GM21367 (cell line): ENCODE results near the gene UFSP1.
A peak's percentile ranks its signal among the peaks of the same experiment; 100 is the strongest.
"Not testable (repeated sequence)": the region's sequence is repeated elsewhere in the genome, so short reads cannot be mapped to it uniquely, and the experiment has no call there.

ENCODE experiments used
- ATAC-seq: cut with Tn5 transposase; IDR thresholded peaks from one replicate; pipeline ENCODE4 v1.9.1; 2021; ENCODE audit not compliant: unreplicated experiment

The UFSP1 gene

DNA sequence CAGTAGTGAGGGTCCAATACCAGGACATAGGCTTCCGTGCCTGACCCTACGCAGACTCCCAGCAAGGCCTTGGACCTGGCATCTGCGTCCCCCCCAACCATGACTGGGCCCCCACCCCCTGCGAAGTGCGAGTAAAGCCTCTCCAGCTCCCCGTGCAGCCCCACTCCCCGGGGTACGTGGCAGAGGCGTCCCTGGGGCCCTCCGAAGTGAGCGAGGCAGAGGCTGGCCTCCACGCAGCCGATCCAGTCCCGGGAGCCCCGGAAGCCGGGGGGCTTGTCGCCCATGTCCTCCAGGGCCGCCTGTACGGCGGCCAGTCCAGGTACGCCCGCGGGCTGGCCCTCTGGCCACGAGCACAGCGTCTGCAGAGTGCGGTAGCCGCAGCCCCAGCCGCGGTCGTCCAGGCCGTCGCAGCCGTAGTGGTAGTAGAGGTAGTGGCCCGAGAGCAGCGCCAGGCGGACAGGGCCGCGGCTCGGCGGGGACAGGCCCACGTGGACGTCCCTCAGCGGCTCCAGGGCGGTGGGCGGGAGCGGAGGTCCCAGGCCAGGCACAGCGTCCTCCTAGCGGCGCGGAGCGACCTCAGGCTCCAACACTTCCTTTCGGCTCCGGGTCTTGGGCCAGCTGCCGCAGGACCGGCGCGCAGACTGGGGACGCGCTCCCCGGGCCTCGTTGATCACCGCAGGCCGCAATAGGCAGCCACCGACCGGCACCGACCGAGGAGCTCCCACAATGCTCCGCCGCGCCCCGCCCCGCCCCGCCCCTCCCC, at the start of gene UFSP1:
UFSP1 (minus strand) TSS at position 728 of the 763 bp plus-strand sequence; CDS start at position 284, 444 bp downstream.
- peak; percentile 9 for ATAC-seq

DNA sequence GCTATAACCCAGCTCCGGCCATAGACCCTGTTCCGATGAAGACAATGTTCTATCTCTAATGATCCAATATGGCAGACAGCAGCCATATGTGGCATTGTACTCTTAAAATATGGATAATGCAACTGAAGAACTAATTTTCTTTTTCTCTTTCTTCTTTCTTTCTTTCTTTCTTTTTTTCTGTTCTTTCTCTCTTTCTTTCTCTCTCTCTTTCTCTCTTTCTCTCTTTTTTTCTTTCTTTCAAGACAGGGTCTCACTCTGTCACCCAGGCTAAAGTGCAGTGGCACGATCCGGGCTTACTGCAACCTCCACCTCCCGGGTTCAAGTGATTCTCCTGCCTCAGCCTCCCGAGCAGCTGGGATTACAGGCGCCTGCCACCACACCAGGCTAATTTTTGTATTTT, 46.7 kb upstream of the UFSP1 start:
- ATAC-seq, result not testable (repeated sequence)

DNA sequence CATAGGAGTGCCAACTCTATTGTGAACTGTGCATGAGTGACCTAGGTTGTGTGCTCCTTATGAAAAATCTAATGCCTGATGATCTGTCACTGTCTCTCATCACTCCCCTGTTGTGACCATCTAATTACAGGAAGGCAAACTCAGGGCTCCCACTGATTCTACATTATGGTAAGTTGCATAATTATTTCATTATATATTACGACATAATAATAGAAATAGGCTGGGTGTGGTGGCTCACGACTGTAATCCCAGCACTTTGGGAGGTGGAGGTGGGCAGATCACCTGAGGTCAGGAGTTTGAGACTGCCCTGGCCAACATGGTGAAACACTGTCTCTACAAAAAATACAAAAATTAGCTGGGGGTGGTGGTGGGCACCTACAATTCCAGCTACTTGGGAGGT, 45.9 kb upstream of the UFSP1 start:
- not testable (repeated sequence) for ATAC-seq

DNA sequence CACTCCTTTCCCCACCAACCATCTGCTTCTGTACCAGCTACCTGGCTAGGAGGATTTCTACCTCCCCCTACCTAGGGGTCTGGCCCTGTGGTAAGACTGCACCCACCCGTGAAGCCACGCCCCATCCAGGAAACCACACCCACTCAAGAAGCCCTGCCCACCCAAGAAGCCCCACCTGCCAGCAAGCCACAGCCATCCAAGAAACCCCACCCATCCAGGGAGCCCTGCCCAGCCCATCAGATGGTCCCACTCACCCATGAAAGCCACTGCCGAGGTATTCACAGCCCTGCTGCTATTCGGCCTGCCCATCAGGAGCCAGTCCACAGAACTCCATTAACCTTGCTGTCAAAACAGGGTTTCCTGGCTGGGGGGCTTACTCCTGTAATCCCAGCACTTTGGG, 44.2 kb upstream of the UFSP1 start:
- ATAC-seq, result no peak

DNA sequence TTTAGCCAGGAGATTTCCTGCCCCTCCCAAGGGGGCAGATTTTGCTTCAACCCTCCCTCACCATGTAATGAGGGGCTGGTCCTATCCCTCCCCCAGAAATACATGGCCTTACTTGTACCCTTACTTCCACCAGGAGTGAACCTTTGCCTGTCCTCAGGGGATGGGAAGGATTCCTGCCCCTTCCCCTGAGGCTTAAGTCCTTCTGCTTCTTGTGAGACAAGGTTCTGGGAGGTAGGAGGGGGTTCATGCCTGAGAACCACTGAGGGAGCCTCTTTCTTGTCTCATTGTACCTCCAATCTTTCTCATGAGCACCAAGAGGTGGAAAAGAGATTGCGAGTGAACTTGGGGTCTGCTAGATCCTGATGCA, 40.3 kb upstream of the UFSP1 start:
- ATAC-seq, result no peak

DNA sequence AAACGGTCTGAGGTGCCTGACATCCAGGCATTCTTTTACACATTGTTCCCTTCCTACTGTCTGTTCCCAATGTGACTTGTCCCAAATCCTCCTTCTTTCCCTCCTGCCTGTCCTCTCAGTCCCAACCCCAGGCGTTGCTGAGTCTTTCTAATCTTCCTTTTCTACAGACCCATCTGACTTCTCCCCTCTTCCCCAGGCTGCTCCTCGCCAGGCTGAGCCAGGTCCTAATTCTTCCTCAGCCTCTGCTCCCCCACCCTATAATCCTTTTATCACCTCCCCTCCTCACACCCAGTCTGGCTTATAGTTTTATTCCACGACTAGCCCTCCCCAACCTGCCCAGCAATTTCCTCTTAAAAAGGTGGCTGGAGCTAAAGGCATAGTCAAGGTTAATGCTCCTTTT, 34.1 kb upstream of the UFSP1 start:
- not testable (repeated sequence) for ATAC-seq

DNA sequence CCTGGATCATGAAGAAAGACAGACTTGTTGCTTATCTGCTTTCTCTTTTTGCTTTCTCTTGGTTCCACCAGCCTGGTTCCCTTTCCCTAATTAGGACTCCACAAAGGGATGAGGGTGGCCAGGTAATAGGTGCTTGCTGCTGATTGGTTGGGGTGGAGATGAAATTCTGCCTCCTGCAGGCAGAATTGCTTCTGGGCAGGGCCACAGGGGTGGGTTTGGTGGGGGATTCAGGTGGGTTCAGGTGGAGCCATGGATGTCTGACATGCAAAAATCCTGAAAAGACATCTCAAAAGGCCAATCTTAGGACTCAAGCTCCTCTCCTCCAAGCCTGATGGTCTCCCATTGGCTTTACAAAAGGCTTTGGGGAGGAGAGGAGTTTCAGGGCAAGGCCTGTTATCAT, 31.5 kb upstream of the UFSP1 start:
- no peak for ATAC-seq

DNA sequence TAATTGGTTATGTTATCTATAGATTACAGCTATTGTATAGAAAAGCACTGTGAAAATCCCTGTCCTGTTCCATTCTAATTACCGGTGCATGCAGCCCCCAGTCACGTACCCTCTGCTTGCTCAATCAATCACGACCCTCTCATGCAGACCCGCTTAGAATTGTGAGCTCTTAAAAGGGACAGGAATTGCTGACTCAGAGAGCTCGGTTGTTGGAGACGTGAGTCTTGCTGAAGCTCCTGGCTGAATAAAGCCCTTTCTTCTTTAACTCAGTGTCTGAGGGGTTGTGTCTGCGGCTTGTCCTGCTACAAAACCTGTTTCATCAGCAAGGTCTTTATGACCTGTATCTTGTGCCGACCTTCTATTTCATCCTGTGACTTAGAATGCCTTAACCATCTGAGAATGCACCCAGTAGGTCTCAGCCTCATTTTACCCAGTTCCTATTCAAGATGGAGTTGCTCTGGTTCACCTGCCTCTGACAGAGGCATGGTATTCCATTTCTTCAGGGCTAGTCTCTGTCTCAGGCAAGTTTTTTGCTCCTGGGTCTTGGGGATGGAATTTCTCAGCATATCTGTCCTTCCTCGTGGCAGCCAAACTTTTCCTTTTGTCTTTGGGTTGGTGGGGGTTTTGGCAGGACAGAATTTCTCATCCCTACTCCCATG, 30.4 kb upstream of the UFSP1 start:
- ATAC-seq, result not testable (repeated sequence)

DNA sequence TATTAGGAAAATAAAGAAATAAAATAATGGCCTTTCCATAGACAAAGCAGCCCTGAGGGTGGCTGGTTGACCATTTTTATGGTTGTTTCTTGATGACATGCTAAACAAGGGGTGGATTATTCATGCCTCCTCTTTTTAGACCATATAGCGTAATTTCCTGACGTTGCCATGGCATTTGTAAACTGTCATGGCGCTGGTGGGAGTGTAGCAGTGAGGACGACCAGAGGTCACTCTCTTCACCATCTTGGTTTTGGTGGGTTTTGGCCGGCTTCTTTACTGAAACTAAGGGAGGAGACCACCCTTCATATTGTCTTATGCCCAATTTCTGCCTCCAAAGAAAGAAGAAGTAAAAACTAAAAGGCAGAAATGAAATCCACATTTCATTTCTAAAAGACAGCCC, 29.8 kb upstream of the UFSP1 start:
- not testable (repeated sequence) for ATAC-seq

DNA sequence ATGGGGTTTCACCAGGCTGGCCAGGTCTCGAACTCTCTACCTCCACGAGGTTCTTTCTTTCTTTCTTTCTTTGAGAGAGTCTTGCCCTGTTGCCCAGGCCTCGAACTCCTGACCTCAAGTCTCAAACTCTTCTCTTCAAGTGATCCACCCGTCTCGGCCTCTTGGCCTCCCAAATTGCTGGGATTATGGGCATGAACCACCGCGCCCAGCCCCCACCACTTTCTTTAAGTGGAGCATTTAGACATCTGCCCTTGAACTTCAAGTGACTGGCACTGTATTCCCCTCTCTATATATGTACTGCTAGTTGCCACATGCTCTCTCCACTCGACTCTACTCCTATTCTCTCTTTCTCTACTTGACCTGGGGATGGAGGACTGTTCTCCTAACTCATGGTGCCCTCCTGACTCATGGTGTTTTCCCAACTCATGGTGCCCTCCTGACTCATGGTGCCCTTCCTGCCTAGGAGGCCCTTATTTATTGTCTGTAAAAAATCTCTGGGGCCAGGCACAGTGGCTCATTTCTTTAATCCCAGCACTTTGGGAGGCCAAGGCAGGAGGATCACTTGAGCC, 25.4 kb upstream of the UFSP1 start:
- no peak for ATAC-seq

DNA sequence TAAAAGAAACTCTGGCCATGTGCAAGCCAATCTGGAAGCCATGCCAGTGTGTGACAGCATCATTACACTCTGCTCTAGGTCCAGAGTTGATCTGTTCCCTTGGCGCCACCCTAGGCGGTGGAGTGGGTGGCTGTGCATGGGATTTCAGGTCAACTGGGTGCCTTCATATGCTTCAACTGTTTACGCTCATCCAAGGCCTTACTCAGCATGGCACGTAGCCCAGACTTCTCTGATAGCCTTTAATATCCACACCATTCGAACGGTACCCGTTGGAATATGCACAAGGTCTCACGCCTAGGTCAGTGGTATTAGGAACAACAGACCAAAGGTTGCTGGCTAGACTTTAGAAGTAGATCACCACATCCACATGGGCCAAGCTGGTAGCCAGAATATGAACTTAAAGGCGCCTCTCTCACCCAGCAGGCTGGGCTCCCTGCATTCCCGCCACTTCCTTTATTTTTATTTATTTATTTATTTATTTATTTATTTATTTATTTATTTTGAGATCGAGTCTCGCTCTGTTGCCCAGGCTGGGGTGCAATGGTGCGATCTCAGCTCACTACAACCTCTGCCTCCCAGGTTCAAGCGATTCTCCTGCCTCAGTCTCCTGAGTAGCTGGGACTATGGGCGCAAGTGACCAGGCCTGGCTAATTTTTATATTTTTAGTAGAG, 24.8 kb upstream of the UFSP1 start:
- ATAC-seq, result no peak

DNA sequence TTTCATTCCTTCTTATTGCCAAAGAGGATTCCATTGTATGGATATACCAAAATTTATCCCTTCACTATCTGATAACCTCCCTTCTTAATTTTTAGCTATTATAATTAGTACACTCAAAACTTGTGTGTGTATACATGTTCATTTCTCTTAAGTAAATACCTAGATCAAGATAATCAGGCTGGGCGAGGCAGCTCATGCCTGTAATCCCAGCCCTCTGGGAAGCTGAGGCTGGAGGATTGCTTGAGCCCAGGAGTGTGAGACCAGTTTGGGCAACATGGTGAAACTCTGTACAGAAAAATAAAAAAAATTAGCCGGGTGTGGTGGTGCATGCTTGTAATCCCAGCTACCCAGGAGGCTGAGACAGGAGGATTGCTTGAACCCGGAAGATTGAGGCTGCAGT, 22.0 kb upstream of the UFSP1 start:
- ATAC-seq, result no peak

DNA sequence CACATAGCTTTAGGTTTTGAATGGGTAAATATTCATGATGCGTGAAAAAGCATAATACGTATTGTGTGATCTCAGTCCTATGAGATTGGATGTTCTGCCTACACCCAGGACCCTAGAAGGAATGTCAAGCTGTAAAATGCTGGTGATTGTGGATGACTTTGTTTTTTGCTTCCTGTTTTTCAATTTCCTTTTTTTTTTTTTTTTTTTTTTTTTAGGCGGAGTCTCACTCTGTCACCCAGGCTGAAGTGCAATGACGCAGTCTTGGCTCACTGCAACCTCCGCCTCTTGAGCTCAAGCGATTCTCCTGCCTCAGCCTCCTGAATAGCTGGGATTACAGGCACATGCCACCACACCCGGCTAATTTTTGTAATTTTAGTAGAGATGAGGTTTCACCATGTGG, 20.9 kb upstream of the UFSP1 start:
- ATAC-seq, result not testable (repeated sequence)

DNA sequence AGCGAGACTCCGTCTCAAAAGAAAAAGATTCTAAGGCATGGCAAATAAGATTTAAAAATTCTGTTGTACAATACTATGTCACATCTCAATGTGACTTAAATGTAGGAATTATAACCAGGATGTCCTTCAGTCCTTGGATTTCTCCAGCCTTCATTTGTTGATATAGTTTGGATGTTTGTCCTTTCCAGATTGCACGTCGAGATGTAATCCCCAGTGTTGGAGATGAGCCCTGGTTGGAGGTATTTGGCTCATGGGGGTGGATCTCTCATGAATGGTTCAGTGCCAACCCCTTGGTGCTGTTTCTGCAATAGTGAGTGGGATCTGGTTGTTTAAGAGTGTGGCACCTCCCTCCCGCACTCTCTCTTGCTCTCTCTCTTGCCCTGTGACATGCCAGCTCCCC, 19.0 kb upstream of the UFSP1 start:
- ATAC-seq, result no peak

DNA sequence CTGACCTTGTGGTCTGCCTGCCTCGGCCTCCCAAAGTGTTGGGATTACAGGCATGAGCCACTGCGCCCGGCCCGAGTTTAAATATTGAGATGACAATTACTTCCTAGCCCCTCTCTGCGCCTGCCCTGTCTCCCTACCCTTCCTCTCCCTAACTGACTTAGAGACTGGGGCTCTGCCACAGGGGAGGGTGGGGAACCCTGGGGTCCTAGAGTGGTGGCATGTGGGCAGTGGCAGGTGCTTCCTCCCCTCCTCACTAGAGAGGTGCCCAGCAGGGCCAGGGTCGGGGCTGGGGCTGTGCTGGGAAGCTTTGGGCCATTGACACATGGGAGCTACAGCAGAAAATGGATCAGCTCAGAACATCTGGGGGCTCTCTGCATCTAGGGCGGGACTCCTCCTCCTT, 13.1 kb upstream of the UFSP1 start:
- no peak for ATAC-seq

DNA sequence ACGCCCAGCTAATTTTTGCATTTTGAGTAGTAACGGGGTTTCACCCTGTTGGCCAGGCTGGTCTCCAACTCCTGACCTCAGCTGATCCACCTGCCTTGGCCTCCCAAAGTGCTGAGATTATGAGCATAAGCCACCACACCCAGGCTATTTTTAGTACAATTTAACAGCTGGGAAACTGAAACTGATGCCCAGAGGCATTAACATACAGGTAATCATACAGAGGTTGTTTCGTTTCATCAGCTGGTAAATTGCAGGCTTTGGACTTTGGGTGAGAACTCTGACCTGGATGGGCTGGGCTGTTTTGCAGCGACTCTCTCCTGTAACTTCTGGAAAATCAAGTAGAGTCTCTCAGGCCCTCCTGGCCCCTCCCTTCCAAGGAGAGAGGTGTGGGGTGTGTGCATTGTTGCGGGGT, 12.4 kb upstream of the UFSP1 start:
- ATAC-seq, result no peak

DNA sequence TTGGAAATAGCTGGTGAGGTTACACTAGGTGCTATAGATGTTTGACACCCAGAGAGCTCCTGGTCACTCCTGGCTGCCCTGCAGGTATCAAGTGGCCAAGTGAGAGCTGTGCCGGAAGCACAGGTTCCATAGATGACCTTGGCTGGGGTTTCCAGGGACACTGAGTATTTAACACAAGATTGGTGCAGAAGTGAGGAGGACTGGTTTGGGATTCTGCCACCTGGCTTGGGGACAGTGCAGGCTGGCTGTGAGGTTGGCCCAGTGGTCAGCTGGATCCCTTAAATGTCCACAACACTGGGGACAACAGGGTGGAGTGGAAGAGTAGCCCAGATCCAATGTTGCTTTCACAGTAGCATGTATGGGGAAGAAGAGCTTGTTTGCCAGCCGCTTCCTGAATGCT, 11.5 kb upstream of the UFSP1 start:
- no peak for ATAC-seq

DNA sequence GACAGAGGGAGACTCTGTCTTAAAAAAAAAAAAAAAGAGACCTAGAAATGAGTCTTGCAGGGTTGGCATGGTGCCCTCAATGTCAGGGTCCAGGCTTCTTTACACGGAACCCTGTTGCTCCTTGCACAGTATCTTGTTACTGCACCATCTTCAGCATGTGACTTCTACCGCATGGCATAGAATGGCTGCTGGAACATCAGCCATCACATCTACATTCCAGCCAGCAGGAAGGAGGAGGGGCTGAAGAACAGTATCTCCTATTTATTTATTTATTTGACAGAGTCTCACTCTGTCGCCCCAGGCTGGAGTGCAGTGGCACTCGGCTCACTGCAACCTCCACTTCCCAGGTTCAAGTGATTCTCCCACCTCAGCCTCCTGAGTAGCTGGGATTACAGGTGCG, 9.9 kb upstream of the UFSP1 start:
- ATAC-seq, result no peak

DNA sequence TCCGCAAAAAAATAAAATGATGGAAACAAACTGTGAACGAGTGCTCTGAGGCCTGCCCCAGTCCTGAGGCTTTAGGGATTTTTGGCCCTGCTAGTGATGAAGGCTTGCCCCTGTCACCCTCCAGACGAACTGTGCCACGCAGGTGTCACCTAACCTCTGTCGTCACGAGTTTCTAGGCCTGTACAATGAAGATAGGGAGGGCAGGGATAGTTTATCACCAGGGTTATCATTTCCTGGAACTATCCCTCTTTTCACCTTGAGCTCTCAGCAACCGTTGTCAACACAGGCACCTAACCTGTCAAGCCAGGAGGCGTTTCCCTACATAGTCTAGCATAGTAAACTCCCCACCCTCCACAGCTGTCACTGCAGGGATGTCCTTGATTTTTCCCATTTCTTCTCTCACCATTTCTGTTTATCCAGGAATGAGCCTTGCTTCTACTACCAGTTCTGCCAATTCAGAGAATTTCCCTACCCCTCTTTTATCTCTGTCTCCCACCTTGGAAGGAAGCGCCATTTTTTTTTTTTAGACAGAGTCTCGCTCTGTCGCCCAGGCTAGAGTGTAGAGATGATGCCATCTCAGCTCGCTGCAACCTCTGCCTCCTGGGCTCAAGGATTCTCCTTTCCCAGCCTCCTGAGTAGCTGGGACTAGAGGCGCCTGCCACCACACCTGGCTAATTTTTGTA, 8.4 kb upstream of the UFSP1 start:
- ATAC-seq, result no peak

DNA sequence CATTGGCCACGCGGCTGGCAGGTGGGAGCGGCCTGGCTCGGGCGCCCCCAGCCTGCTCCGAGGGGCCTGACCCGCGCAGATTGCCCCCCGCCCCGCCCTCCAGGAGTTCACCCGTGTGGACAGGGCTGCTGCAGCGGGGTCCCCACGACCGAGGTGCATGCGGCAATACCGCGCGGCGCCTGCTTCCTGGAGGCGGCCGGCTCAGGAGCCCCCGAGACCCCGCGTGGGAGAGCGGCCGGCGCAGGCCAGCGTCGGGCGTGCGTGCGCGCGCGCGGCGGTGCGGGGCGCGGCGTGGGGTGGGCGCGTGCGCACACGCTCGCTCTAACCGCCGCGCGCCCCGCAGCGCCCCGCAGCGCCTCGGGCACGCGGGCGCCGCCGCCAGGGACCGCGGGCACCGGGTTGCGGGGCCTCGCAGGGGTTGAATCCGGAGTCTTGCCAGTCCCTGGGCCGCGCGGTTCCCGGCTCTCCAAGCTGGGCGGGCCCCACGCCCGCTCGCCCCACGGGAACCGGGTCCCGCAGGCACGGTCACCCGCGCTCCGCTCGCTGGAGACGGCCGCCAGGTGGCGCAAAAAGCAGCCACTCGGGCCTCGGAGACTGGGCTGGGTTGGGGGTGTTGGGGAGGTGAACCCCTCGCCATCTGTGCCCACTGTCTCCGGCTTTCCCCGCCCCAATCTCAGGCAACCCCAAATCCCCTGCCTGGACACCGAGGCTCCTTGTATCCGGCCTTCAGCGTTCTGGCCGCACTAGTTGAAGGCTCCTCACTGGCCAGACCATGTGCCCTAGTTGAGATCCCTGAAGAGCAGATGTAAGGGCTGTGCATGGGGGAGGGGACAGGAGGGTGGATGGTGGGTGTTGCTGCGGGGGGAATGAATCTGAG, 7.5 kb upstream of the UFSP1 start:
- no peak for ATAC-seq
